ENCODE measurements around the gene ATOH8.

Gene ATOH8

GRCh38 chr2:85788603-85789002 is 34.8 kb downstream of the ATOH8 start:
- no peak for DNase-seq

- DNase-seq = no peak
Measured at GRCh38 chr2:85789271-85789670, 35.5 kb downstream of the ATOH8 start.

GRCh38 chr2:85790032-85790431 is 36.2 kb downstream of the ATOH8 start:
- no peak for DNase-seq

- no peak for DNase-seq
Measured at GRCh38 chr2:85790499-85791188, 36.9 kb downstream of the ATOH8 start.

GRCh38 chr2:85791704-85792565 is 38.1 kb downstream of the ATOH8 start:
- no peak for DNase-seq

- no peak for DNase-seq
Measured at GRCh38 chr2:85792783-85793441, 39.1 kb downstream of the ATOH8 start.

- no peak for DNase-seq
Measured at GRCh38 chr2:85793584-85793983, 39.8 kb downstream of the ATOH8 start.

- no peak for DNase-seq
Measured at GRCh38 chr2:85794038-85794441, 40.2 kb downstream of the ATOH8 start.

- no peak for DNase-seq
Measured at GRCh38 chr2:85794491-85795121, 40.8 kb downstream of the ATOH8 start.

- DNase-seq = no peak
Measured at GRCh38 chr2:85795331-85796045, 41.7 kb downstream of the ATOH8 start.

GRCh38 chr2:85796046-85796340 is 42.2 kb downstream of the ATOH8 start:
- DNase-seq = no peak

GRCh38 chr2:85796341-85797262 is 42.8 kb downstream of the ATOH8 start:
- no peak for DNase-seq

- DNase-seq = no peak
Measured at GRCh38 chr2:85797263-85797660, 43.5 kb downstream of the ATOH8 start.

- DNase-seq = no peak
Measured at GRCh38 chr2:85797921-85798320, 44.1 kb downstream of the ATOH8 start.

- DNase-seq = no peak
Measured at GRCh38 chr2:85799215-85799956, 45.6 kb downstream of the ATOH8 start.

- no peak for DNase-seq
Measured at GRCh38 chr2:85800586-85800985, 46.8 kb downstream of the ATOH8 start.

GRCh38 chr2:85801871-85802270 is 48.1 kb downstream of the ATOH8 start:
- no peak for DNase-seq

- DNase-seq = no peak
Measured at GRCh38 chr2:85802354-85803103, 48.7 kb downstream of the ATOH8 start.

GRCh38 chr2:85803704-85804425 is 50.1 kb downstream of the ATOH8 start:
- DNase-seq = no peak

Measured in CD4-positive, alpha-beta T cell treated with Interleukin-4 for 1 hour (primary cell).